Measurements from ENCODE around the gene PRADC1.

- TF ChIP-seq, protein P1, sequence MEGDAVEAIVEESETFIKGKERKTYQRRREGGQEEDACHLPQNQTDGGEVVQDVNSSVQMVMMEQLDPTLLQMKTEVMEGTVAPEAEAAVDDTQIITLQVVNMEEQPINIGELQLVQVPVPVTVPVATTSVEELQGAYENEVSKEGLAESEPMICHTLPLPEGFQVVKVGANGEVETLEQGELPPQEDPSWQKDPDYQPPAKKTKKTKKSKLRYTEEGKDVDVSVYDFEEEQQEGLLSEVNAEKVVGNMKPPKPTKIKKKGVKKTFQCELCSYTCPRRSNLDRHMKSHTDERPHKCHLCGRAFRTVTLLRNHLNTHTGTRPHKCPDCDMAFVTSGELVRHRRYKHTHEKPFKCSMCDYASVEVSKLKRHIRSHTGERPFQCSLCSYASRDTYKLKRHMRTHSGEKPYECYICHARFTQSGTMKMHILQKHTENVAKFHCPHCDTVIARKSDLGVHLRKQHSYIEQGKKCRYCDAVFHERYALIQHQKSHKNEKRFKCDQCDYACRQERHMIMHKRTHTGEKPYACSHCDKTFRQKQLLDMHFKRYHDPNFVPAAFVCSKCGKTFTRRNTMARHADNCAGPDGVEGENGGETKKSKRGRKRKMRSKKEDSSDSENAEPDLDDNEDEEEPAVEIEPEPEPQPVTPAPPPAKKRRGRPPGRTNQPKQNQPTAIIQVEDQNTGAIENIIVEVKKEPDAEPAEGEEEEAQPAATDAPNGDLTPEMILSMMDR (IDR thresholded peaks at IDR 0.05; ENCODE audit: borderline replicate concordance, extremely low read depth, low read length, poor library complexity, severe bottlenecking): no peak
- TF ChIP-seq EZH2 (IDR thresholded peaks at IDR 0.05; ENCODE audit: borderline replicate concordance, low read depth, low read length, severe bottlenecking): no peak
Observed at GRCh38 chr2:73268830-73269685, 36.0 kb upstream of the PRADC1 start.

All from DND-41 (cell line).